Trophoblast cell (in vitro differentiated cells and primary cell): Measurements from ENCODE around the gene FAM222A.

Experiments used
- DNase-seq, 2 donors: peaks; one replicate each; pipeline ENCODE4 v3.0.0-alpha.2; 2016
- H2AFZ ChIP-seq: 2 replicates; pipeline ENCODE4 v1.6.1; 2013; ENCODE audit warnings: low read length, moderate library complexity, mild to moderate bottlenecking; ENCODE audit not compliant: insufficient read depth, poor library complexity
- H2AK5ac ChIP-seq: 2 replicates; pipeline ENCODE4 v1.6.1; 2013; ENCODE audit warnings: mild to moderate bottlenecking, low read length
- H2BK120ac ChIP-seq: 2 replicates; pipeline ENCODE4 v1.6.1; 2013; ENCODE audit warnings: low read length, mild to moderate bottlenecking, moderate library complexity; ENCODE audit not compliant: insufficient read depth, poor library complexity
- H2BK12ac ChIP-seq: 2 replicates; pipeline ENCODE4 v1.6.1; 2013; ENCODE audit warnings: mild to moderate bottlenecking, low read length, moderate library complexity
- H2BK5ac ChIP-seq: 2 replicates; pipeline ENCODE4 v1.6.1; 2013; ENCODE audit warnings: low read length, low read depth, moderate library complexity, mild to moderate bottlenecking; ENCODE audit not compliant: poor library complexity
- H3K14ac ChIP-seq: 2 replicates; pipeline ENCODE4 v1.6.1; 2013; ENCODE audit warnings: mild to moderate bottlenecking, low read length
- H3K18ac ChIP-seq: 2 replicates; pipeline ENCODE4 v1.6.1; 2013; ENCODE audit warnings: mild to moderate bottlenecking, low read length
- H3K23ac ChIP-seq: 2 replicates; pipeline ENCODE4 v1.6.1; 2013; ENCODE audit warnings: low read length
- H3K27ac ChIP-seq: 2 replicates; pipeline ENCODE4 v1.5.1; 2013; ENCODE audit warnings: low read depth, mild to moderate bottlenecking, inconsistent platforms, low read length, moderate library complexity
- H3K27me3 ChIP-seq: 2 replicates; pipeline ENCODE4 v1.6.1; 2013; ENCODE audit warnings: inconsistent platforms, mild to moderate bottlenecking, low read length, moderate library complexity; ENCODE audit not compliant: insufficient read depth
- H3K36me3 ChIP-seq, 2 experiments: 1 replicate in 1 of 2; 2 replicates in 1 of 2; pipeline ENCODE4 v1.6.1; 2013; ENCODE audit warnings: low read length in 2 of 2, mild to moderate bottlenecking in 2 of 2, moderate library complexity in 1 of 2; ENCODE audit not compliant: insufficient read depth in 2 of 2, control insufficient read depth in 1 of 2
- H3K4ac ChIP-seq: 2 replicates; pipeline ENCODE4 v1.6.1; 2013; ENCODE audit warnings: low read depth, mild to moderate bottlenecking, low read length, moderate library complexity
- H3K4me1 ChIP-seq, 2 experiments: 1 replicate in 1 of 2; 2 replicates in 1 of 2; pipeline ENCODE4 v1.6.1; 2013; ENCODE audit warnings: low read length in 2 of 2, mild to moderate bottlenecking in 2 of 2, moderate library complexity in 1 of 2; ENCODE audit not compliant: insufficient read depth in 2 of 2, control insufficient read depth in 1 of 2
- H3K4me2 ChIP-seq: 2 replicates; pipeline ENCODE4 v1.6.1; 2013; ENCODE audit warnings: inconsistent platforms, mild to moderate bottlenecking, low read length, moderate library complexity
- H3K4me3 ChIP-seq: 2 replicates; pipeline ENCODE4 v1.5.1; 2013; ENCODE audit warnings: mild to moderate bottlenecking, low read depth, low read length, inconsistent platforms
- H3K79me1 ChIP-seq: one replicate; pipeline ENCODE4 v1.6.1; 2013; ENCODE audit warnings: low read length
- H3K79me2 ChIP-seq: 2 replicates; pipeline ENCODE4 v1.6.1; 2013; ENCODE audit warnings: low read length, mild to moderate bottlenecking; ENCODE audit not compliant: control insufficient read depth, insufficient read depth, poor library complexity
- H3K9ac ChIP-seq: 2 replicates; pipeline ENCODE4 v1.6.1; 2013; ENCODE audit warnings: mild to moderate bottlenecking, low read length
- H3K9me3 ChIP-seq: 2 replicates; pipeline ENCODE4 v1.6.1; 2013; ENCODE audit warnings: low read depth, mild to moderate bottlenecking, control low read depth, inconsistent platforms, low read length; ENCODE audit not compliant: insufficient read depth
- H4K12ac ChIP-seq: 2 replicates; pipeline ENCODE4 v1.6.1; 2013; ENCODE audit warnings: low read depth, mild to moderate bottlenecking, low read length, moderate library complexity
- H4K8ac ChIP-seq: 2 replicates; pipeline ENCODE4 v1.6.1; 2013; ENCODE audit warnings: low read depth, mild to moderate bottlenecking, low read length, moderate library complexity
- H4K91ac ChIP-seq: one replicate; pipeline ENCODE4 v1.6.1; 2013; ENCODE audit warnings: low read depth, mild to moderate bottlenecking, low read length, moderate library complexity
- WGBS: extraction: QIAGEN DNeasy Blood & Tissue Kit; methylation state at CpG from one replicate; pipeline ENCODE4 v1.1.7; 2013; ENCODE audit warnings: missing lambda C conversion rate; ENCODE audit not compliant: insufficient read length, insufficient coverage; ENCODE audit errors: extremely low coverage; 5-methylcytosine and 5-hydroxymethylcytosine counted together

The FAM222A gene

GRCh38 chr12:109793411-109793810 is 79.8 kb downstream of the FAM222A start:
- 100% methylated on average over 1 of the region's 4 CpGs for WGBS
- Histone ChIP-seq H3K9ac (no peak overlapping the region), H3K79me1 (no peaks in the 10 kb centered on the region), H3K23ac (no peak overlapping the region), H3K27me3 (no peaks in the 10 kb centered on the region), H3K79me2 (no peaks in the 10 kb centered on the region), H2AK5ac (no peak overlapping the region), H3K4me2 (no peak overlapping the region), H4K91ac (no peak overlapping the region), H3K4ac (no peak overlapping the region), H4K12ac (no peak overlapping the region), H3K4me1 (no peaks in the 10 kb centered on the region), H2BK12ac (no peak overlapping the region), H2BK5ac (no peak overlapping the region), H4K8ac (no peak overlapping the region), H3K18ac (no peak overlapping the region), H2AFZ (no peak overlapping the region), H3K27ac (no peak overlapping the region), H3K36me3 (peaks cover 4 to 6% of the 10 kb centered on the region in 2 experiments), H3K14ac (no peak overlapping the region), H3K4me3 (no peak overlapping the region), H2BK120ac (no peak overlapping the region), H3K9me3 (peaks cover 2% of the 10 kb centered on the region)
- no peak for DNase-seq

- Histone ChIP-seq H3K36me3 (peaks cover 5 to 11% of the 10 kb centered on the region in 2 experiments), H3K27me3 (no peaks in the 10 kb centered on the region), H3K9me3 (no peaks in the 10 kb centered on the region), H4K12ac (no peak overlapping the region), H2BK5ac (no peak overlapping the region), H3K79me1 (no peaks in the 10 kb centered on the region), H3K14ac (no peak overlapping the region), H3K4ac (no peak overlapping the region), H3K18ac (no peak overlapping the region), H3K4me1 (no peaks in the 10 kb centered on the region), H3K9ac (no peak overlapping the region), H4K91ac (no peak overlapping the region), H2AFZ (no peak overlapping the region), H4K8ac (no peak overlapping the region), H3K23ac (no peak overlapping the region), H3K79me2 (no peaks in the 10 kb centered on the region), H2BK12ac (no peak overlapping the region), H2AK5ac (no peak overlapping the region), H2BK120ac (no peak overlapping the region), H3K4me3 (no peak overlapping the region), H3K27ac (no peak overlapping the region), H3K4me2 (no peak overlapping the region)
- WGBS = no CpG with 5 or more reads among the region's 26 CpGs
- DNase-seq = no peak
These were observed 80.3 kb downstream of the FAM222A start for GRCh38 chr12:109793826-109794501.

GRCh38 chr12:109795023-109795422 is 81.4 kb downstream of the FAM222A start:
- no peak overlapping the region for H3K14ac ChIP-seq
- H3K9ac ChIP-seq = no peak overlapping the region
- DNase-seq = no peak
- H2AK5ac ChIP-seq = no peak overlapping the region
- WGBS = no CpG with 5 or more reads among the region's 2 CpGs
- peaks cover 6 to 11% of the 10 kb centered on the region in 2 experiments for H3K36me3 ChIP-seq
- no peak overlapping the region for H3K4me3 ChIP-seq
- H3K4me2 ChIP-seq = no peak overlapping the region
- H4K8ac ChIP-seq = no peak overlapping the region
- H4K91ac ChIP-seq = no peak overlapping the region
- no peak overlapping the region for H3K18ac ChIP-seq
- no peaks in the 10 kb centered on the region for H3K4me1 ChIP-seq
- H3K27me3 ChIP-seq = no peaks in the 10 kb centered on the region
- no peaks in the 10 kb centered on the region for H3K9me3 ChIP-seq
- H2BK12ac ChIP-seq = no peak overlapping the region
- no peak overlapping the region for H4K12ac ChIP-seq
- H2BK5ac ChIP-seq = no peak overlapping the region
- H3K79me1 ChIP-seq = no peaks in the 10 kb centered on the region
- no peak overlapping the region for H3K27ac ChIP-seq
- H3K23ac ChIP-seq = no peak overlapping the region
- no peak overlapping the region for H2BK120ac ChIP-seq
- no peaks in the 10 kb centered on the region for H3K79me2 ChIP-seq
- no peak overlapping the region for H3K4ac ChIP-seq
- no peak overlapping the region for H2AFZ ChIP-seq

- no peak overlapping the region for H4K91ac ChIP-seq
- WGBS = no CpG with 5 or more reads among the region's 2 CpGs
- H3K4me1 ChIP-seq = no peaks in the 10 kb centered on the region
These were observed 82.4 kb downstream of the FAM222A start for GRCh38 chr12:109796057-109796456.

More at GRCh38 chr12:109796057-109796456, 82.4 kb downstream of the FAM222A start:
- Histone ChIP-seq H3K4ac (no peak overlapping the region), H3K23ac (no peak overlapping the region), H3K9me3 (no peaks in the 10 kb centered on the region), H4K8ac (no peak overlapping the region), H3K79me2 (no peaks in the 10 kb centered on the region), H3K9ac (no peak overlapping the region), H3K27me3 (no peaks in the 10 kb centered on the region), H3K14ac (no peak overlapping the region), H3K4me2 (no peak overlapping the region), H3K36me3 (peaks cover 11 to 15% of the 10 kb centered on the region in 2 experiments), H2BK120ac (no peak overlapping the region), H3K79me1 (no peaks in the 10 kb centered on the region), H2AFZ (no peak overlapping the region), H4K12ac (no peak overlapping the region), H3K4me3 (no peak overlapping the region), H3K27ac (no peak overlapping the region), H2AK5ac (no peak overlapping the region), H2BK5ac (no peak overlapping the region), H3K18ac (no peak overlapping the region), H2BK12ac (no peak overlapping the region)
- DNase-seq = no peak
